HG03066 (cell line): ENCODE results near the gene DNAH11.
"Not testable (repeated sequence)": the region's sequence is repeated elsewhere in the genome, so short reads cannot be mapped to it uniquely, and the experiment has no call there.

Experiments
- ATAC-seq: cut with Tn5 transposase; IDR thresholded peaks from one replicate; pipeline ENCODE4 v1.9.1; 2021; ENCODE audit warnings: low read depth; ENCODE audit not compliant: unreplicated experiment

The DNAH11 gene

GRCh38 chr7:21704359-21704758 is 161.5 kb downstream of the DNAH11 start:
- no peak for ATAC-seq

DNA sequence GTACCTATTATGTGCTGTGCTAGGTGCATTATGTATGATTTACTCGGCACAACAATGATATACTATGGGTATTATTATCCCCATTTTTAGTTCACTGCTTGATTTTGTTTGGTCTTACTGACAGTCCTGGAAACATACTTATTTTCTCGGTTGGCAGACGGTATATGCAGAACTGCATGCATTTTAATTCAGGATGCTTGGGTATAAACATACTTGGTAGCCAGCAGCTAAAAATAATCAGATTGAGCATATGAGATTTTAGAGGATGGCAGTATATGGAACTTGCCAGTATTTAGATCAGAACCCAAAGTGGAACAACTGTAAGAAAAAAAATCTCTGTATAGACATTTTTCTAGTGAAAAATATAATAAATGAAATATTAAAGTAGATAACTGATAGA is 163.3 kb downstream of the DNAH11 start:
- ATAC-seq, result no peak

DNA sequence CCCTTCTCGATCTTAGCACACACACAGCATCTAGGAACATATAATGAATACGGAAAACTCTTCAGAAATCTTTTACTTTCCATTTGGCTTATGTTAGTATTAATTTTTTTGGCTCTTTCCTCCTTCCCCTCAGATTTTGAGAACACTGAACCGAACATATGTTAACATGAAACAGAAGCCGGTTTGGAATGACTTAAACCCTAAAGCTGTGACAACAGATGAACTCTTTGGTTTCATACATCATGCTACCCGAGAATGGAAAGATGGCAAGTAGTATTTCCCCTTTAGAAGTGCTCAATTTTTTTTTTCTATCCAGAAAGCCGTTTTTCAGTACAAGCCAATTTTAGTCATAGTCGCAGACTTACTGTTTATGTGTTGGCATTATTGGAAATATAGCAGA is 164.7 kb downstream of the DNAH11 start:
- ATAC-seq, result no peak

- ATAC-seq, result no peak
Measured at GRCh38 chr7:21708096-21708495, 165.3 kb downstream of the DNAH11 start.

DNA sequence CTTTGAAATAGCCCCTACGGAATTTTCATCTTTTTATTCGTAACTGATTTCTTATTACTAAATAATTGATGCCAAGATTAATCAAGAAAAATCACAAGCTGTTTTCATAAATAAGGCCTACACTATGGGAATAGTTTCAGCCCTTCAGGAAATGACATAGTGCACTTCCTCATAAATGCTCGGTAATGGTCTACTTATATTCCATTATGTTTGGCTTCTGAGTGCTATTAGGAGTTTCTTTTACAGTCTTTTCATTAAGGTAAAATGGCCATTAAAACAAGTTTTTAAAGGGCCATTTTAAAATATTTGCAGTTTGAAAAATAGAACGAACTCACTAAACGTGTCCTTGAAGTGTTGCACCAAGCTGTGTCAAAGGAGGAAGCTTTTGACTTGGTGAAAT is 174.5 kb downstream of the DNAH11 start:
- ATAC-seq, result no peak

GRCh38 chr7:21718391-21718790 is 175.6 kb downstream of the DNAH11 start:
- no peak for ATAC-seq

- ATAC-seq, result no peak
Measured at GRCh38 chr7:21719846-21720245, 177.0 kb downstream of the DNAH11 start.

GRCh38 chr7:21722371-21722770 is 179.5 kb downstream of the DNAH11 start:
- ATAC-seq, result no peak

GRCh38 chr7:21724562-21724961 is 181.7 kb downstream of the DNAH11 start:
- no peak for ATAC-seq

DNA sequence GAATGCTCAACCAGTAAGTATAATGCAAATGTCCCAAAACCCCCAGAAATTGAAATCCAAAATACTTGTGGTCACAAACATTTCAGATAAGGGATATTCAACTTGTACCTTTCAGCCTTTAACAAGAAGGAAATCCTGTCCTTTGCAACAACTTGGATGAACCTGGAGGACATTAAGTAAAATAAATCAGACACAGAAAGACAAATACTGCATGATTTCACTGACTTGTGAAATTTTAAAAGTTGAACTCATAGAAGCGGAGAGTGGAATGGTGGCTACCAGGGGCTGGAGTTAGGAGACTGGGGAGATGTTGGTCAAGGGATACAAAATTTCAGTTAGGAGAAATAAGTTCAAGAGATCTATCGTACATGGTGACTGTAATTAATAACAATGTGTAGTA is 187.6 kb downstream of the DNAH11 start:
- ATAC-seq, result no peak

- no peak for ATAC-seq
Measured at GRCh38 chr7:21731977-21732376, 189.1 kb downstream of the DNAH11 start.

- not testable (repeated sequence) for ATAC-seq
Measured at GRCh38 chr7:21732956-21733355, 190.1 kb downstream of the DNAH11 start.

GRCh38 chr7:21733837-21734236 is 191.0 kb downstream of the DNAH11 start:
- no peak for ATAC-seq

- ATAC-seq, result no peak
Measured at GRCh38 chr7:21743493-21743892, 200.7 kb downstream of the DNAH11 start.

- no peak for ATAC-seq
Measured at GRCh38 chr7:21746949-21747348, 204.1 kb downstream of the DNAH11 start.

- no peak for ATAC-seq
Measured at GRCh38 chr7:21747806-21748205, 205.0 kb downstream of the DNAH11 start.

DNA sequence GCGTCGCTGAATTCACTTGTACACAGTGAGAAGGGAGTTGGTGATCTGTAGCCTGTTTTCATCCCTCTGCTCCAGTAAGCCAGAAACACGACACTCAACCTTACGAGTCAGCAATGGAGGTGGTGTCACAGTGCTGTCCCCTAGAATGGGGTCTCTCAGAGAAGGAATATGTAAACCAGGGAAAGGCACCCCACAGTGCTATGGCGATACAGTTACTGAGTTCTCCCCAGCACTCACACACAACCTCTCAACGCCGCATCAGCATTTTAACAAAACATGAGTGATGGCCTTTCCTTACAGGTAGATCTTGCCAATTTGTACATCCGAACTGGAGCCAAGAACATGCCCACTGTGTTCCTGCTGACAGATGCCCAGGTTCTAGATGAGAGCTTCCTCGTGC is 206.5 kb downstream of the DNAH11 start:
- no peak for ATAC-seq

- ATAC-seq, result no peak
Measured at GRCh38 chr7:21753071-21753470, 210.2 kb downstream of the DNAH11 start.

DNA sequence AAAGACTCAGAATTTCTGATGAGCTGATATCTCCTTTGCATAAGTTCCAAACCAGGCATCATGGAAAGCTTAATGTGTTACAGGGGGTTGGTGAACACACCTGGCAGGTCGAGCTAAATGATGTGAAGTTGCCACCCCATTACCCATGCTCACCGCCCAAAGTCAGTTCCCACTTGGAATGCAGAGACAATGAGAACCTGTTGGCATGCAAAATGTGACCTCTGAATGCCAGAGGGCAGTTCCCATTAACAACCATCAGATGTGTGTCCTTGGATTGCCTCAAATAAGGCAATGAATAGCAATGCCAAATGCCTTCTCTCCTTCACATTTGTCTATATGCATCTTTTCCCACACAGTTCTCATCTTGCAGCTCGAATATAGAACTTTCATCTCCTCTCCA is 212.1 kb downstream of the DNAH11 start:
- ATAC-seq, result no peak

DNA sequence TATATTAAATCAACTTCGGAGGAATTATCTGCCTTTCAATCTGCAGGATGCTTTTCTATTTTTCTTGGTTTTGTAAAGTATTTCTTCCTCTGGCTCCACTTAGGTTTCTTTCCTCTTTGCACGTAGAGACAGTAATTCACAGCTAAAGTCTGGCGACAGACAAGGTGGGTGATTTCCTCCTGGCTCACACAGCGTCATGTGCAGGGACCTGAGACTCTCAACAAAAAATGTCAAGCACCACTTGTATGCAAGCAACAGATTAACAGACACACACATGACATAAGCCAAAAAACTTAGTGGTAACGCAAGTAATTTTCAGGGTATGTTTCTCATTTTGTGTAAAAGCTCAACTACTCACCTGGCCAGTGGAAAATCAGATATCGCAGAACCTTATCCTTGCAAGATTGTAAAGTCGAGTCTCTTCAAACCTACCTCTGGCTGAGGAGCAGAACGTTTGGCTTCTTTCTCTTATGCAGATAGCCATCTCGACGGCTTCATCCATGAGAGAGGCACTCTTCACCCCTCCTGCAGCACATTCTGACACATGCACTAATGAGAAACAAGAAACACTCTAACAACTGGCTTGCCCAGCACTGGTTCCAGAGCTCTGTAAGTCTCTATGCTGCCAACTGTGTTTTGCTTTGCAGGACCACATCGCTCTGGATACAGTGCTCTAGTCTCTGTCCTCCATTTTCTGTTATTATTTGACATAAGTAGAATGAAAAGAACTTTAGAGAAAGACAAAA is 214.9 kb downstream of the DNAH11 start:
- ATAC-seq, result no peak

GRCh38 chr7:21758286-21758685 is 215.4 kb downstream of the DNAH11 start:
- ATAC-seq, result no peak

- ATAC-seq, result no peak
Measured at GRCh38 chr7:21762469-21762868, 219.6 kb downstream of the DNAH11 start.

GRCh38 chr7:21763818-21764217 is 221.0 kb downstream of the DNAH11 start:
- ATAC-seq, result no peak
